Fibroblast of skin of left biceps (primary cell): ENCODE results near the gene ASPSCR1.

ENCODE experiments used
- DNase-seq, 2 experiments: peaks; one replicate each; pipeline ENCODE4 v3.0.0-alpha.2; 2013; ENCODE audit warnings: low read depth in 2 of 2

The ASPSCR1 gene

DNA sequence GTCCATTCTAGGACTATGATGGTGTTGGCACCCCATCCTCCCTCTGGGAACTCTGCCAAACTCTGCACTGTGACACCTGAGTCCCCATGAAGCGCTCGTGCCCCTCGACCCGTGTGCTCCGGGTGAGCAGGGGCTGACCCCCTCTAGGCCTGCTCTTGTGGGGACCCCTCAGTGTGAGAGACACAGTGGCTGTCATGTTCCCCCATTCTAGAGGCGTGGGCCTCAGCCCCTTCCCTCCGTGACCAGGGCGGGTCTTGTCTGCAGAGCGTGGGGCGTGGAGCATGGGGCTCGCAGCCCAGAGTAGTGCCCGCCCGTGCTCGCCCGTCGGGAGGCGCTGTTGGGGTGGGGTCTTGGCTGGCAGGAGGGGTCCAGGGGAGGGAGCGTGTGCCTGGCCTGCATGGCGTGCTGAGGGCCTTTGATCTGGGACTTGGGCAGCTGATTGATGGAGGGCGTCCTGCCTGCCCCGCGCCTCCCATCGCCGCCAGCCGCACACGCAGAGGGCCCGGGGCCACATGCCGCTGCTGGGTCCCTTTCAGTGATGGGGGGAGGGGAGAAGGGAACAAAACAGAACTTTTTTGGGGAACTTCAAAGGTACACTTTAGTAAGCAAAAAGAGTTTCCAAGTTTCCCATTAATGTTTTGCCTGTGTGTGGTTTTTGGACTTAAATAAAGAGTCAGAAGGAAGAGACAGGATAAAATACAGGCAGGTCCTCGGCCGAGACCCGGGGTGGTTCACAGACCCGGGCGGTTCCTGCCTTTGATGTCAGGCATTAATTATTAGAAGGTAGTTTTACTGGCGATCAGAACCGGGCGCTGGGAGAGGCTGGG, 22.8 kb downstream of the ASPSCR1 start:
- no peak for DNase-seq

DNA sequence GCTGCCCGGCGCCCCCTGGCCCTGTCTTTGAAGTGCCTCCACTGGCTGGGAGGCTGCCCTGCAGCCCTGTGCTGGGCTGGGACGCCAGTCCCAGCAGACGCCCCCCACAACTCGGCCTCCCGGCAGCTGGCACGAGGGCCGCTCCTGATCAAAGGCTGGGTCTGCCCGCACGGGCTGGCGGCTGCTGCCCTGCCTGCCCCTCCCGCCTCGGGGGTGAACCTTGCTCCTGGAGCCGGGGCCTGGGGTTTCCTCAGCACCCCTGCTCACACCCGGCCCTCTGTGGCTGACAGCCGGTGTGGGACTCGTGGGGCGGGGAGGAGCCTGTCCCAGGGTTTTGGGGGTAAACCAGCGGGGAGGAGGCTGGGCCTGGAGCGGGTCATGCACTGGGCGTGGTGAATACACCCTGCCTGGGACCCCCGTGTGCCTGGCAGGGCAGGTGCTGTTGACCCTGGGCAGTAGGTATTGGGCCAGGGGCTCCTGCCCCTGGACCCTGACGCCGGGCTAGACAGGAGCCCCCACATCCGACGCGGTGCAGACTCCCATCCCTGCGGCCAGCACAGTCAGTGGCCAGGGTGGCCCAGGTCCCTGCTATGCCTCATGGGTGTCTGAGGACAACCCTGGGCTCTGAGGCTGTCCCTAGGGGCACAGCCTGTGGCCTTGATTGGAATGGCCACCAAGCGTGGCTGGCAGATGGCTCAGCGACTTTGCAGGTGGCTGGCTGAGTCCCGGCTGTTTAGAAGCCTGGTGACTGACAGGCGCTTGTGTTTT, 23.6 kb downstream of the ASPSCR1 start:
- DNase-seq = no peak

DNA sequence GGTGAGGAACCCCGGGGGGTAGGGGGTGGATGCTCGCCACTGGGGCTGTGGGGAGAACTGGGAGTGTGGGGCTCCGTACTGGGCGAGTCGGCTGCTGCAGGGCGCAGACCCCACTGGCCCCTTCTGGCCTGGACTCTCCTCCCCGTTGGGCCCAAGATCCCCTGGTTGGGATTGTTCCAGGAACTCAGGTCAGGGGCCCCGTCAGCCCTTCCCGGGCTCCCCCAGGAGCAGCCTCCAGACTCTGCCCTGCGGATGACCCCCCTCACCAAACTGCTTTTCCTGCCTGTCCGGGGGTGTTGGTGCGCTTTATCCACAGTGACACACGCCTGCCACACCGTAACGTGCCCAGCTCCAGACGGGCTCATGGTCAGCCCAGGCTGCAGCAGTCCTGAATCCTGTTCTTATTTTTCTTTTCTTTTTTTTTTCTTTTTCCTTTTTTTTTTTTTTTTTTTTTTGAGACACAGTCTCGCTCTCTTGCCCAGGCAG, 24.2 kb downstream of the ASPSCR1 start:
- no peak for DNase-seq

DNA sequence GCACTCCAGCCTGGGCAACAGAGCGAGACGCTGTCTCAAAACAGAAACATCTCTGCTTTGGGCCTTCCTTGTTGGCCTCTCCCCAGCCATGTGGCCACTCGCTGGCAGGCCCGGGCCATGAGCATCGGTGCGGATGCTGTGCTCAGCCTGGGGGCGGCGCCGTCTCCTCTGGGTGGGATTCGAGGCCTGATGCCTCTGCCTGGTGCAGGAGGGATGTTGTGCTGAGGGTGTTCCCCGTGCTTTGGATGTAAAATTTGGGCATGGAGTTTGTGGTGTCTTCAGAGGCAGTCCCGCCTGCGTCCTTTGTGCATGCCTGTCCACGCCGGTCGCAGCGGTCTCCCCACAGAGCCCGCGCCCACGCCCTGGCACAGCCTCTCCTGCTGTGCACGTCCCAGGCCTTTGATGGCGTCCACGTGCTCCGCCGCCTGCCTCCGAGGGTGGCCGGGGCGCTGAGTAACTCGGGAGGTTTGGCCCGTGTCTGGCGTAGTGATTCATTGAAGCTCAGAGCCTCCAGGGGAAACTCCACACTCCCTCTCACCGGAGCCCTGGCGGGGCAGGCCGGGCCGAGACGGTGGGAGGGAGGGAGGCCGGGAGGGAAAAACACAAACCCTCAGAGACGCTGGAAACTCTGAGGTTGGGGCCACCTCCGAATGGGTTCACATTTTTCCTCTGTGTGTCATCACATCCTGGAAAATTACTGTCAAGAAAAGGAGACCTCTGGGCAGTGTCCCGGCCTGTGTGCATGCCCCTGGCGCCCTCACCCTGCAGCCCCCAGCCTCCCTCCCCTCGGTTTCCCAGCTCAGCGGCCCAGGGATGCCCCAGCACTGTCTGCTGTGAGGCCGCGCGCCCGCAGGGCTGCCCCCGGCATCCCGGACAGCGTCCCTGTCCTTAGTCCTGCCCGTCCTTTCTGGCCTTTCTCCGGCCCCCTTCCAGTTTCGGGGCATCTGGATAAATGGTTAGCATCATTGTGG, 26.3 kb downstream of the ASPSCR1 start:
- peak; percentile 82 to 87 for DNase-seq

DNA sequence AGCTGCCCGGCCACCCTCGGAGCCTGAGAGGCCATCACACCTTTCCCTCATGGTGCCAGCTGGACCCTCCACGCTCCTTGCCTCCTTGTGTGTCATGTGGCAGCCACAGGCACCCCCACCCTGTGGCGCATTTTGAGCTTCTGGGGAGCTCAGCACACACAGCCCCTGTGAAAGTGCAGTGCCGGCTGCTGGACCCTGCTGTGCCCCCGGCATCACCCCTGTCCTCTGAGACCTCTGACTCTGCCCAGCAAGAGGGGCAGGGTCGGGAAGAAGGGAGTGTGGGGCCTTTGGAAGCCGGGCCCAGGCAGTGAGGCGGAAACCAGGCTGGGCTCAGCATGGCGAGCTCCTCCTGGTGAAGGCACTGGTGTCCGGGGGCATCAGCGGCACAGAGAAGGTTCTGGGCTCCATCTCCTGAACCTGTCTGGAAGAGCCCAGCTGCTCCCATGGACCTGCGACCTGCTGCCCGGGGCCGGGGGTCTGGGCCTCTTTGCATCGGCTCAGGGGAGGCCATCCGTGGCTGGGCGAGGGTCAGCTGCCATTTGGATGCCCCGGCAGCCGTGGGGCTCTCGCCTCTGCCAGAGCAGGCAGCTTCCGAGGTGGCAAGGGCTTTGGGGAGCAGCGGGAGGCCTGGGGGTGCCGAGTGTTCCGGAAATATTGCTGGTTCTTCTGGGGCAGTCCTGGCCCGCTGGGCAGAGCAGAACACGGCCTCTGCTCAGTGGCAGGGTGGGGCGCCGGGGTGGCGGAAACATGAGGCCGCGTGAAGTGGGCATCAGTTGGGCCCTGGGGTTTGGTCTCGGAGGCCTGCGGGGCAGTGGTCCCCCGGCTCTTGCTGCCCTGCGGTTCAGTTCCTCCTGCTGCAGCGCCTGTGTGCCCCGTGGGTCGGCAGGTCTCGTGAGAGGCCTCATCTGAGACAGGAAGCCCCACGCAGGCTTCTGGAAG, 27.4 kb downstream of the ASPSCR1 start:
- no peak for DNase-seq

DNA sequence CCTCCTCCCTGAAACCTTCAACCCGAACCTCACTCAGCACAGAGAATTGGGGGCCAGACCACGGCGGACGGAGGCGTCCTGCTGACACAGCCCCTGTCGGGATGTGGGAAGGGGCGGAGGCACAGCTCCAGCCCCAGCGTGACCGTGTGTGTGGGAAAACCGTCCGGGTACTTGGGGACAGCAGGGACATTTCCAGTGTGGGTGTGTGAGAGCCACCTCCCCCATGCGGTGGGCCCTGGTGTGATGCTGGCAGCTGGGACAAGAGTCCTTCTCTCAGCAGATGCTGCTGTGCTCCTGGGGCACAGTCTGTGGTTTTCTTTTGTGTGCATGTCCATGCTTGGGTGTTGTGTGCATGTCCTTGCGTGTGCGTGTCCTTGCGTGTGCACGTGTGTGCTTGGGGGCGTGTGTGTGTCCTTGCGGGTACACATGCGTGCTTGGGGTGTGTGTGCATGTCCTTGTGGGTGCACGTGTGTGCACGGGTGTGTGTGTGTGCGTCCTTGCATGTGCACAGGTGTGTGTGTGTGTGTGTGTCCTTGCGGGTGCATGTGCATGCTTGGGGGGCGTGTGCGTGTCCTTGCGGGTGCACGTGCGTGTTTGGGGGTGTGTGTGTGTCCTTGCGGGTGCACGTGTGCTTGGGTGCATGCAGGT, 28.4 kb downstream of the ASPSCR1 start:
- no peak for DNase-seq

DNA sequence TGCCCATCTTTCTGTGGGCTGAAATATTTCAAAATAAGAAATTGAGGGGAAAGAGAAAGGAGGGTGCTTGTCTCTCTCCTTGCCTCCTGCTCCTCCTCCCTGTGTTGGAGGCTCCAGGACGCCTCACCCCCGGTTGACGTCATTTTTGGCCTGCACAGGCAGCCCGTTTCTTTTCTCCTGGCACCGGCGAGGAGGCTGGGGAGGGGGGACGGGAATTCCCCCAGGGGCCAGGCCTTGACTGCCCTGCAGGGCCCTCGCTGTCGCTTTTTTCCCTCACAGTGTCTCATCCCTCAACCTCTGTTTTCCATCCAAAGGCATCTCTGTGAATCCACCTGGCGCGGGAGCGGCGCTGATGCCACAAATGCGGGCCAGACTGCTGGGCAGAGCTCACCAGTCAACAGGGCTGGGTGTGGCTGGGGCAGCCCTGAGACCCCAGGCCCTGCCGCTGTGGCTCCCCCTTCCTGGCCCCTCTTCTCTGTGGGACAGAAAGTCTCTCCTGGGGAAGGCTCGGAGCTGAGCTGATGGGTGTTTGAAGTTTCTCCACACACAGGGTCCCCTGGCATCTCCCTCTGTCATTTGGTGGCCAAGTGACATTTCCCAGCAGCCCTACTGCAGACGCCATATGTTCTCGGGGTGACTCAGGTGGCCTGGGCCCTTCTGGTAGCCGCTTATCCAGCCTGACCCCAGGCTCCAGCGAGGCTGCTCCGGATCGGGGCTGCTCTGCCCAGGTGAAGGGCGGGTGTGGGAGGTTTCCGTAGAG, 29.2 kb downstream of the ASPSCR1 start:
- DNase-seq = no peak

DNA sequence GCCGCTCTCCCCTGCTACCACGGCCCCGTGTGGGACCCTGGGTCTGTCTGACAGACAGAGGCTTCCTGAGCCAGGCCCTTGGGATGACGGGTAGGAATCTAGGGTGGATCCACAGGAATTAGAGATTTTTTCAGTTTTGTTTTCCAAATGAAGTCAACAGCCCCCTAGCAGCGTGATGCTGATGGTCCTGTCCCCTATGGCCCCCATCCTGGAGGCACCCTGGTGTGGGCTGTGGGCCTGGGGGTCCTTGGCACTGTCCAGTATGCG, 29.7 kb downstream of the ASPSCR1 start:
- DNase-seq = no peak

DNA sequence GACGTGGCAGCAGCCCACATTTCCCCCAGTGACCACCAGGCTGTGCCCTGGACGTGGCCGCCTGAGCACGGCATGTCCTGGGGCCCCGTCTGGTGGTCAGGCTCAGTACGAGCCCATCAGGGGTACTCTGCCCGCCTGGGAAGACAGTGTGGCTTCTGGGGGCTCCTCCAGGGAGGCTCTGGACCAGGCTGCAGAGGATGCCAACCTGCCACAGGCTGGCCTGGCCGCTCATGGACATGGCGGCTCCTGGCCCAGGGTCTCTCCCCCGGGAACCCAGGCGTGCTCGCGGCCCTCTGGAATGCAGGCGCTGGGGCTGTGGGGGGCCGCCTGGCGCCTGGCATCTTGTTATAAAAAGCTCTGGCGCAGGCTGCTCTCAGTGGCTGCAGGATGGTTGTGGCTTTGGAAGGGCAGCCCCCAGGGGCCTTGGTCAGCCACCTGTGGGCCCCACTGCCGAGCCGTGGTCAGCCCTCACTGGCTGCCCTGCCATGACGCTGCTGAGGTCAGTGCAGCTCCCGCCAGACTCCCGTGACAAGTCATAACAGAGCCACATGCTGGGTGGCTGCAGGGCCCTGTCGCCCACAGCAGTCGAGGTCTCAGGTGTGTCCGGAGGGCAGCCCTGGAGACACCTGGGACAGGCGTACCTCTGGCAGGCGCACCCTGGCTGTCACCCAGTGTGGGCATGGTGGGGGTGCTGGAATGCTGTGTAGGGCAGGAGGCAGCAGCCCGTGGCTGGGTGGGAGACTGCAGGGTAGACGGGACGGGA, 30.2 kb downstream of the ASPSCR1 start:
- no peak for DNase-seq

DNA sequence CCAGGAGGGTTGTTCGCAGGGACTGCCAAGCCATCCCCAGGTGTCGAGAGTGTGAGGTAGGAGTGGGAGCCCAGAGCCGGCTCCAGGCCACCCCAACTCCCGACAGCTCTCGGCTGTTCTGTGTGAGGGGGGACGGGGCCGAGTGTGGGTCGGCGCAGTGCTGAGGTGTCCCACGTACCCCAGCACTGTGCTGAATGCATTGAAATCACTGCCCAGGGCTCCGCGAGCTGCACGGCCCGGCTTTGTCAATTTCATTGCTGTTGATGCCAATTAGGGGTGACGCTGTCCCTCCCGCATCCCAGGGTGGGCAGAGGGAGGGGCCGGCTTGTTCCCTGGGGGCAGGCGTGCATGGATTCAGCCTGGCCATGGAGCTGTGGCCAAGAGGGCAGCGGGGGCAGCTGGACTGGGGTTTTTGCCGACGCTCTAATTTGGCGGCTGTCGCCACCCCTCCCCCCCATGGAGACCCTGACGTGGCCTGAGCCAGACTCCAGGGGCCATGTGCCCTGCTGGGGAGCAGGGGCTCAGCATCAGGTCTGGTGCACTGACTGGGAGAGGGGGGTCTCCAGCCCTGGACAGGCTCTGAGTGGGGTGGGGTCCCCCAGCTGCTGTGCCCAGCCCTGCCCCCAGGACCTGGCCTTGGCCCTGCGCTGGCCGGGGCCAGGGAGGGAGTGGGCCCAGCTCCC, 31.0 kb downstream of the ASPSCR1 start:
- DNase-seq = no peak

DNA sequence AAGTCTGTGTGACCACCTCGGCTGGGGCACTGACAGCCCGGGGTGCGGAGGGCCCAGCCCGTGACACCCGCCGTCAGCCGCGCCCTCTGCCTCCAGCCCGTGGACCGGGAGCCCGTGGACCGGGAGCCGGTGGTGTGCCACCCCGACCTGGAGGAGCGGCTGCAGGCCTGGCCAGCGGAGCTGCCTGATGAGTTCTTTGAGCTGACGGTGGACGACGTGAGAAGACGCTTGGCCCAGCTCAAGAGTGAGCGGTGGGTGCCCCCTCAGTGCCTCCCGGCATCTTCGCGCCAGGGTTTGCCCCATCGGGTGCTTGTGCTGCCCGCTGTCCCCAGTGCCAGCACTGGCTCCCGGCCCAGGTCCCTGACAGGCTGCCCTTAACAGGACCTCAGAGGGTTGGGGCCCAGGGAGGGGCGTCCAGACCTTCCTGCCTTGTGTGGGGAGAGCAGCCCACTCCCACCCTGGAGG, 31.5 kb downstream of the ASPSCR1 start:
- no peak for DNase-seq

DNA sequence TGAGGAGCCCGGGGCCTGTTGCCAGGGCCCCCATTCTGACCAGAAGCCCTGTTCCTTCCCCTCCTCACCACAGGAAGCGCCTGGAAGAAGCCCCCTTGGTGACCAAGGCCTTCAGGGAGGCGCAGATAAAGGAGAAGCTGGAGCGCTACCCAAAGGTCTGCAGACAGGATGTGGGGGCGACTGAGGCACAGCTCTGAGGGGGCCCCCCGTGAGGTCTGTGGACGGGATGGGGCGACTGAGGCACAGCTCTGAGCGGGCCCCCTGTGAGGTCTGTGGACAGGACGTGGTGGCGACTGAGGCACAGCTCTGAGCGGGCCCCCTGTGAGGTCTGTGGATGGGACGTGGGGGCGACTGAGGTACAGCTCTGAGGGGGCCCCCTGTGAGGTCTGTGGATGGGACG, 32.0 kb downstream of the ASPSCR1 start:
- DNase-seq = no peak

DNA sequence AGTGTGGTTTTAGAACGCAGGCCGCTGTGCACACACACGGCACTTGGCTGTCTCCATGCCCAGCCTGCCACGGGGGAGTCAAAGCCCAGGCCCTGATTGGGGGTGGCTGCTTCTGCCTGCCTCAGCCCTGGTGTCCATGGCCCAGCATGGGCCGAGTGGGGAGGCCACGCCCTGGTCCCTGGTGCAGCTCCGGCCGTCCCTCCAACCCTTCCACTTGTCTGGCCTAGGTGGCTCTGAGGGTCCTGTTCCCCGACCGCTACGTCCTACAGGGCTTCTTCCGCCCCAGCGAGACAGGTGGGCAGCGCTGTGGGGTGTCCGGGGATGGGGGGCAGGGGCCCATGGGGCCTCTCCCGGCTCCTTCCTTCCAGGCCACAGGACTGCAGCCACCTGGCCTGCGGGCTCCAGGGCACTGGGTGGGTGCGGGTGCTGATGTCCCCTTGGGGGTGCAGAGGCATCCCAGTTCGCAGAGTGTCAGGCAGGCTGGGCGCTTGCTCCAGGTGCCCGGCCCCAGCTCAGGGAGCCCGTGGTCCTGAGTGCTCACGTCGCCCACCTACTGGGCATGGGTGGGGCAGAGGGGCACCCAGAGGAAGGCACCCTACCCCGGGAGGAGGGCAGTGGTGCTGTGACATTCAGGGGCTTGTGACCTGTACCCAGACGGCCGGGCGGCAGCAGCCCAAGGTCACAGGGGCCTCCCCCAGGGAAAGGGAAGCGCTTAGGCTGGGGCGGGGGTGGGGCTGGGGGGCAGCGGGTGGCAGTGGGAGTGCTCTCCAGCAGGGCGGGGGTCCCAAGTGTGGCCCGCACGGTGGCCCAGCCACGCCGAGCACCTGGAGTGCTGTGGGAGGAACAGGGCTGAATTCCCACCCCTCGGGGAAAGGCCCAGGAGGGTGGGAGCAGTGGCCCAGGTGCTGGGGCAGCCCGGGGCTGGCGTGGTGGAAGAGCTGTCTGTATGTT, 33.4 kb downstream of the ASPSCR1 start:
- DNase-seq = no peak

DNA sequence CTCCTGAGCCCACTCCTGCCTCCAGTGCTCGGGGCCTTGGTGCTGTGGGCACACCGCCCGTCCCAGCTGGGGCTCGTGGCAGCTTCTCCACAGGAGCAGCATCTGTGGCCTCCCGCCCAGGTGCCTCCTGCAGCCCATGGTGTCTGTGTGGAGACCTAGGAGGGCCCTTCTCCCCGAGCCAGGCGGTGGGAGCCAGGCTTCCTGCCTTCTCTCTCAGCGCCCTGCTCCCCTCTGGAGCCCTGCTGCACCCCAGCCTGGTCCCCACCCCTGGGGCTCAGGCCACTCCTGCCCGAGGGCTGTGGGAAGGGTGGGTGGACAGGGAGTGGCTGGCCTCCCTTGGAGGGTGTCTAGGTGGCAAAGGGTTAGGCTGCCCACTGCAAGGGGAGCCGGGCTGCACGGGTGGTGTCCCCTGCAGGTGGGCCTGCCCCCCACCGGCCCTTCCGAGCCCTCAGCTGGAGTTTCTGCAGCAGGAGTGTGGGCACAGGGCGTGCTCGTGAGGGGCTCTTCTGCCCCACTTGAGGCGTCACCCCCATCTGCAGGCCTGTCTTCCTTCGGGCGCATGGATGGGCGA, 34.3 kb downstream of the ASPSCR1 start:
- DNase-seq = no peak

DNA sequence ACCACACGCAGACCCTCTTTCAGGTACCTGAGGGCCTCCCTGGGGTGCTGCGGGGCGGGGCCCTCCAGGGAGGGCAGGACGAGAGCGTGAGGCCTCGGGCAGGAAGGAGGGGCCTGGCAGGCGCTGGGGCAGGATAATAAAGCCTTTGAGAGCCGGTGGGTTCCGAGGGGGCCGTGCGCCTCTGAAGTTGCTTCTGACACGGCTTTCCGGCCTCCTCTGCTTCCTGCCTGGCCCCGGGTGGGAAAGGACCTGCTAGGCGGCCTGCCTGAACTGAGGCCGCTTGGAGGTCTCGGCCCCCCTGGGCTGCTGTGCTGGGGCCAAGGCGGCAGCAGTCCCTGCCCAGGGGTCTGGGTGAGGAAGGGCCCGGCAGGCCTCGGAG, 34.8 kb downstream of the ASPSCR1 start:
- DNase-seq = no peak

DNA sequence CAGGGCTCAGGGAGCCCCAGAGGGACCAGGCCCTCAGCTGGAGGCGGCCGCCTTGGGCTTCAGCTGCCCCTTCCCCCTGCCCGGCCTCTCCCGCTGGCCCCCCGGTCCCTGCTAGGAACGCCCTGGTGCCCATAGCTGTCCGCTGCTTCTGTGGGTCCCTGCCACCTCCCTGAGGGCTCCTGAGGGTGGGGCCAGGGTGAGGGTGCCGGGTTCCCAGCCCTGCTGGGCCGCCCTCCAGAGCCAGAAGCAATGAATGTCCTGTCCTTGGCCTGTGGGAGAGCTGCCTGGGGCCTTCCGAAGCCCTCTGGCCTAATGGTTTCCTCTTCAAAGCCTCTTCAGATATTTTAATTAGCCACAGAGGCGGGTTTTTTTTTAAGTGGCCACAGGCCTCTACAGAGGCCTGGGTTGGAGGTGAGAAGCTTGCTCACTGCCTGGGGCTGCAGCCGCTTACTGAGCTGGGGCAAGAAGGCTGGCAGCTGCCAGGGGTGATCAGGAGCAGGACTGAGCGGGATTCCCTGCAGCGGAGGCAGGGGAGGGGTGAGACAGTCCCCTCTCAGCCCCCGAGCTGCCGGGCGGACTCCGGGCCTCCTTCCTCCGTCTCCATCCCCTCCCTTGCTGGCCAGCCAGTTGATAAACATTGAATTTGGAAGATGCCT, 35.3 kb downstream of the ASPSCR1 start:
- DNase-seq = no peak
